ENCODE measurements around the gene S1PR1. TPM values are rescaled to one million over a fixed set of nuclear protein-coding genes. Genes with fewer than 3 reads are reported as not detected.

Gene S1PR1
- total RNA-seq, 1 experiment from 2014 or later = not detected

- in situ Hi-C loops (cut with HindIII; ENCODE audit: low pct_unique_long_range_greater_than_20kb, low sequenced_read_pairs) = no loop called here
- no peak for DNase-seq (ENCODE audit: low read depth)
Observed at GRCh38 chr1:101241485-101242225, 4.8 kb downstream of the S1PR1 start.

DNA sequence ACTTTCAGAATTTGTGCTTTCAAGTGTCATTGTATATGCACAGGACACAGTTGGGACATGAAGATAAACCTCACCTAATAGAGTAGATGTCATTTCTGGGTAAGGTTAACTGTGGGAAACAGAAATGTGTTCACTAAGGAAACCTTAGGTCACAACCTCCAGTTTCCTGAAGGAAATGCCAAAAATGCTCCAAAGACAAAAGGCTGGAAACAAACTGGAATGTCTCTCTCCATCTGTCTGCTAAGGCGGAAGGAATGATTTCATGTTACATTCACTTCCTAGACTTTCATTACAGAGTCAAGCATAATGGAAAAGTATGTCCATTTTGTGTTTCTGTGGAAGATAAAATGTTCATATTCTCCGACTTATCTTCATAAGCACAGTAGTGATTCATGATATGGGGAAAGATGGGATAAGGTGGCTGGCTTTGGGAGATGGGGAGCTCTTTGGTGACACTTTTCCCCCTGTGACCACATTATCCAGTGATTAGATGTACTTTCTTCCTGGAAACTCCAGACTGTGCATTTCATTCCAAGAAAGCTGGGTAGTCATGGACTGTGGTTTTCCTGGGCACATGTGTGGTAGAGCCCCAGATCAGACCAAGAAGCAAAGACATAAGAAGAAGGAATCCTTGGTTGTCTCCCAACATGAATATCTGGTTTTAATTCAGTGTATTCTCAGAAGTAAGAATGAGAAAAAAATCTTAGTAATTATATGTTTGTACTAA lies 5.7 kb downstream of the S1PR1 start:
- no peak for DNase-seq (ENCODE audit: low read depth)
- in situ Hi-C loops (cut with HindIII; ENCODE audit: low pct_unique_long_range_greater_than_20kb, low sequenced_read_pairs) = no loop called here

DNA sequence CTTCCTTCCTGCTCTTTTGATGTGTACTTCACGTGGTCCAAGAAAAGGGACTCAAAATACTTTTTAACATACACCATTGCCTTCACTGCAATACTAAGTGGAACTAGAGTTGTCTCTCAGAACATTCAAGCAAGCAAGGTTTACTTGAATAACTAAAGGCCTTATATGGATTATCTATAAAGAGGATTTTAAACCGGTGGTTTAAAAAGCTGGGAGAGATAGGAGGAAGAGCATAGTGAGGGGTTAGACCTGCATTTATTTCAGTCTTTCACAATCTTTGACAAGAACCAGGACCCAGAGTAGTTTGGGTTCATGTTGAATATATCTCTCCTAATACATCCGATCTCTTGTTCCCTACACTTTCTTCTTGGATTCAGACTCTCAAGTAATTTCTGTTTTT lies 6.9 kb downstream of the S1PR1 start:
- DNase-seq (ENCODE audit: low read depth) = no peak
- in situ Hi-C loops (cut with HindIII; ENCODE audit: low pct_unique_long_range_greater_than_20kb, low sequenced_read_pairs) = no loop called here

- no peak for DNase-seq (ENCODE audit: low read depth)
- in situ Hi-C loops (cut with HindIII; ENCODE audit: low pct_unique_long_range_greater_than_20kb, low sequenced_read_pairs) = no loop called here
Observed at GRCh38 chr1:101244842-101245241, 8.0 kb downstream of the S1PR1 start.

DNA sequence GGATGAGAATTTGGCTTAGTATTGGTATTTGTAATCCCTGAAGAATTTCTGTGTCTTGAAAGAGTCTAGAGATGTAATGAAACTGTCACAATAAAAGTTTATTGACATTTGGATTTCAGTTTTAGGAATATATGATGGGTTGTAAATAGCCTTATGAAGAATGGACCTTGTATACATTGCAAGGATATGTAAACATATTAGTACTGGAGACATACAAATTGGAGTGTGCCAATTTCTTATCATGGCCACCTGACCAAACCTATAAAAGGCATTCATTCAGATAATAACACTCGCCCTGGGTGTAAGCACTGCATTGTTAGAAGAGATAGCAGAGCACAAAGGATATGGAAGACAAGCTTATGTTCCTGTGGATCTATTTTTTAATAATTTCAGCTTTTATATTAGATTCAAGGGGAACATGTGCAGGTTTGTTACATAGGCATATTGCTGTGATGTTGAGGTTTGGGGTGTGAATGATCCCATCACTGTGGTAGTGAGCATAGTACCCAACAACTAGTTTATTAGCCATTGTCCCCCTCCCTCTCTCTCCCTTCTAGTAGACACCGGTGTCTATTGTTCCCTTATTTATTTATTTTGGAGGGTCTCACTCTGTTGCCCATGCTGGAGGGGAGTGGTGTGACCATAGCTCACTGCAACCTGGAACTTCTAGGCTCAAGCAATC lies 8.6 kb downstream of the S1PR1 start:
- in situ Hi-C loops (cut with HindIII; ENCODE audit: low pct_unique_long_range_greater_than_20kb, low sequenced_read_pairs) = no loop called here

DNA sequence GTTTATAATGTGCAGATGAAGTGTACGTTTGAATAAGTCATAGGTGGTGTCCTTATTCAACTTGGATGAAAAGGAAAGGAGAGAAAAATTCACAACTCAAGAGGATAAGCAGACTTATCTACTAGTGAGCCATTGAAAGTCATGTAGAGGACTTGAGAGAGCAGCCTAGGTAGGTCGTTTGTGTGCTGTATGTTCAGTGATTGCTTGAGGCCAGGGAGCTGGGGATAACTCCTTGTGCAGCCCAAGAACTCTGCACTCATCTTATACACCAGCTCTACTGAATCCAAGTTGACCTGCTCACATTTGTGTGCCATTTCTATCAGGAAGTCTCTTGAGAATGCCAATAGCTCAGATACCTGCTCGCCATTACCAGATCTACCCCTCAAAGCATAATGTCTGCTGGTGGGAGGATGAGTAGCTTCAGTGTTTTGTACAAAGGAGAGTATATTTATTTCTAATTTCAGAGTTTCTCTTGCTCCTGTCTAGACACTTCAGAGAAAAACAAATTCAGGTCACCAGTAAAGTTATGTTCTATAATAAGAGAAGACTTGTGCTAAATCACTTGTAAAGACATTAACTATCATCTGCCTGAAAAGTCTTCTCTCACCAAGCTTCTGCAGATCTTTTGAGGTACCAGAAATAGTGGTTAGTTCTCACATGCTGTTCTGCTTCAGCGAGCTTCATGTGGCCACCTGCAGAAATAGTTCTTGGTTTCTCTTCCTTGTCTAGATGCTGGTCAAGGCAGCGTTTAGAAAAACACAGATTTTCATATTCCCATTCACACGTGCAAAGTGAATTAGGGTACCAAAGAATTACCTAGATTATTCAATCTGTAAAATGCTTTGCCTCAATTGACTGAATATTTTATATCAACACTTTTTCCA lies 10.8 kb downstream of the S1PR1 start:
- in situ Hi-C loops (cut with HindIII; ENCODE audit: low pct_unique_long_range_greater_than_20kb, low sequenced_read_pairs) = no loop called here

More for the DNA sequence above, 8.6 kb downstream of the S1PR1 start:
- no peak for DNase-seq (ENCODE audit: low read depth)

GRCh38 chr1:101250222-101250621 lies 13.4 kb downstream of the S1PR1 start:
- in situ Hi-C loops (cut with HindIII; ENCODE audit: low pct_unique_long_range_greater_than_20kb, low sequenced_read_pairs) = no loop called here
- DNase-seq (ENCODE audit: low read depth) = no peak

More for the DNA sequence above, 10.8 kb downstream of the S1PR1 start:
- DNase-seq (ENCODE audit: low read depth) = no peak

GRCh38 chr1:101250656-101251272 lies 13.9 kb downstream of the S1PR1 start:
- in situ Hi-C loops (cut with HindIII; ENCODE audit: low pct_unique_long_range_greater_than_20kb, low sequenced_read_pairs) = no loop called here
- no peak for DNase-seq (ENCODE audit: low read depth)

- DNase-seq (ENCODE audit: low read depth) = no peak
- in situ Hi-C loops (cut with HindIII; ENCODE audit: low pct_unique_long_range_greater_than_20kb, low sequenced_read_pairs) = no loop called here
Observed at GRCh38 chr1:101251504-101251903, 14.7 kb downstream of the S1PR1 start.

DNA sequence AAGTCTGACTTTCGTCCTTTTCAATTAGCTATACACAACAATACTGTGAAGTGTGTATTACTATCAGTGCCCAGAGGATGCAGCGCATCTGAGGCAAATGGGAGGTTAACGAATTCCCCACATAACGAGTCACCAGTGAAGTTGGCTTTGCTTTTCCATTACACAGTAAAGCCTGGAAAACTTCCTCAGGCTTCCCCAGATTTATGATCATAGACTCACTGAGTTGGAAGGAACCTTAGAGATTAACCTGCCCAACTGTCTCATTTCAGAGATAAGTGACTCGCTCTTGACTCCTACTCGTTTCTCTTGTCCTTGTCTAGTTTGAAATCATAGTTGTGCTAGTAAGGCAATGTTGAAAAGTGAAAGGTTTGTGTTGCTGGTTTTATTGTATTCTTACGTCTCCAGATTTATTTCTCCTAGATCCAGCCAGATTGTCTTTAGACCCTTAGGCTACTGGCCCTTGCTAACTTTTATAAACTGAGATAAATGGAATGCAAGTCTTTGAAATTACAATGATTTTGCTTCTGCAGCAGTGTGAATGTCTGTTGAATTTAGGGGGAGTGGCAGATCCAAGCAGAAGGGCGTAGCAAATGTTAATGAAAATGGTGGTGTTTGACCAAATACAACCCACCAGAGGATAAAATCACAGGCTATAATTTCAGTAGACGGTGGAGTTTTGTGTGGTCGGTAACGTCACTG lies 17.3 kb downstream of the S1PR1 start:
- in situ Hi-C loops (cut with HindIII; ENCODE audit: low pct_unique_long_range_greater_than_20kb, low sequenced_read_pairs) = no loop called here
- DNase-seq (ENCODE audit: low read depth) = peak; percentile 45

- in situ Hi-C loops (cut with HindIII; ENCODE audit: low pct_unique_long_range_greater_than_20kb, low sequenced_read_pairs) = no loop called here
- DNase-seq (ENCODE audit: low read depth) = peak; percentile 57
Observed at GRCh38 chr1:101257500-101258325, 20.9 kb downstream of the S1PR1 start.

DNA sequence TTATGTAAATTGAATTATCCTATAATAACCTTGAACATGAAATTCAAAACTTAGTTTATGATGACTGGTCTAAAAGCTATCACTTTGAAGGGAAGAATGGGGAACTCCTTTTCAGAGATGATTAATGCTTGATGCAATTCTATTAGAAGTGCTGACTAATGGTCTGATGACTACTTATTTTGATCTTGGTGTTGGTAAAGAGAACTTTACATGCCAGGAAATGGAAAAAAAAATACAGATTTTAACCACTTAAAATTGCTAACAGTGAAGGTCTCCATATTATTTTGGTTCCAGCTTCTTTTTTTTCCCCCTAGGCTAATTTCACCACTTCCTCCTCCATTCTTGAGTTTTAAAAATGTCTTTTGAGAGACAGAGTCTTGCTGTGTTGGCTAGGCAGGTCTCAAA lies 22.9 kb downstream of the S1PR1 start:
- in situ Hi-C loops (cut with HindIII; ENCODE audit: low pct_unique_long_range_greater_than_20kb, low sequenced_read_pairs) = no loop called here
- DNase-seq (ENCODE audit: low read depth) = peak; percentile 58

DNA sequence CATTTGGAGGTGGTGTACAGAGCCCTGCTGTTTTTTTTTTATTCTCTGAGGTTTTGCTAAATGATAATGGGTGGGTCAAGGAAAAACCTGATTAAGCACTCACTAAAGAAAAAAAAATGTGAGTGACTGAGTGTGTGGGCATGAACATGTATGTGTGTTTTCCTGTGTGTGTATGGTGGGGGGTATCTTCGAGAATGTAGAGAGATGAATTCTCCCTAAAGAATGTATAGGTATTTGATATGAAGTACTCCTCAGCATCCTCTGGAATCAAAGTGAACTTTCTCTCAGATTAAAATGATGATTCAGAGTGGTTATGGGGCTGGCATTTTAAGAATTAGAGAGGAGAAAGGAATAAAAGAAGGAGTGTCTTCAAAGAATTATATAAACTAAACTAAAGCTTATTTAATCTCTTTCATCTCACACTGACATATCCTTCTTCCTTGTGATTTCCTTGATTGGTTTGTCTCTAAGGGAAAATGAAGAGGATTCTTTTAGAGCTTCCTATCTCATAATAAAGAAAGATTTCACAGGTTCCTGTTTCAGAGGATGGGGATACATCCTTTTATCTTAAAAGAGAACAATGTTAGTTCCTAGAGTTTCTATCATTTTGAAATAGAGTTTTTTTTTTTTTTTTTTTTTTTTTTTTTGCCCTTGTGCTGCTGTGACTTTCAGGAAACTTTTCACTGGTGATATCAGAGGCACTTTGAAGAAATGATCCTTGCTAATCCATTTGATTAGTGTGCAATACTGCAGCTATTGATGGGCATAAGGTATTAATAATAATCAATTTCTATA lies 23.9 kb downstream of the S1PR1 start:
- DNase-seq (ENCODE audit: low read depth) = no peak
- in situ Hi-C loops (cut with HindIII; ENCODE audit: low pct_unique_long_range_greater_than_20kb, low sequenced_read_pairs) = no loop called here

DNA sequence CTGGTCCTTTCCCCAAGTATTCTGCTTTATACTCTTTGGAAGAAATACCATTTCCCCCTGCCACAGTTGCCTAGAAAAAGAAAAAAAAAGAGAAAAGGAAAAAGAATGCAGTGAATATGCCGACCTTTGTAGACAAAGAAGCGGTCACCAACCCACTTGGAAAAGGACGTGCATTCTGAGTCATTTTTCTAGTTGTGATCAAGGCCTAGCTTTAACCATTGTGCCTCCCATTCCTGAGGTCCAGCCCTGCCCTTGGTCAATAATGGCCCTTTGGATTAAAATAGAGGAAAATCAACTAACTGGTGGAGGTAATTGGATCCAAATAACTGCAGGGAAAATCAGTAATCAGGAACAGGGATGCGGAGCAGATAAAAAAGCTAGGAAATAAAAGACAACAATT lies 24.8 kb downstream of the S1PR1 start:
- in situ Hi-C loops (cut with HindIII; ENCODE audit: low pct_unique_long_range_greater_than_20kb, low sequenced_read_pairs) = no loop called here
- no peak for DNase-seq (ENCODE audit: low read depth)

GRCh38 chr1:101262060-101262459 lies 25.2 kb downstream of the S1PR1 start:
- DNase-seq (ENCODE audit: low read depth) = no peak
- in situ Hi-C loops (cut with HindIII; ENCODE audit: low pct_unique_long_range_greater_than_20kb, low sequenced_read_pairs) = no loop called here

All from Caki2 (cell line).